IPS-20b (cell line): ENCODE measurements around the gene SLC44A5.
"Not testable (repeated sequence)": the region's sequence is repeated elsewhere in the genome, so short reads cannot be mapped to it uniquely, and the experiment has no call there.

Experiments used
- H3K27ac ChIP-seq: one replicate; pipeline ENCODE4 v1.5.1; 2013; ENCODE audit warnings: low read length
- H3K27me3 ChIP-seq: 2 replicates; pipeline ENCODE4 v1.6.1; 2013; ENCODE audit warnings: mild to moderate bottlenecking, low read length, inconsistent platforms; ENCODE audit not compliant: insufficient read depth
- H3K36me3 ChIP-seq: 2 replicates; pipeline ENCODE4 v1.6.1; 2013; ENCODE audit warnings: low read depth, mild to moderate bottlenecking, inconsistent platforms, low read length, moderate library complexity; ENCODE audit not compliant: insufficient read depth
- H3K4me1 ChIP-seq: 2 replicates; pipeline ENCODE4 v1.6.1; 2013; ENCODE audit warnings: mild to moderate bottlenecking, control low read depth, inconsistent platforms, low read length, moderate library complexity; ENCODE audit not compliant: insufficient read depth
- H3K4me3 ChIP-seq: 2 replicates; pipeline ENCODE4 v1.5.1; 2013; ENCODE audit warnings: mild to moderate bottlenecking, low read length, inconsistent platforms
- H3K9ac ChIP-seq: 2 replicates; pipeline ENCODE4 v1.6.1; 2013; ENCODE audit warnings: low read depth, mild to moderate bottlenecking, inconsistent platforms, low read length, moderate library complexity
- H3K9me3 ChIP-seq: 2 replicates; pipeline ENCODE4 v1.6.1; 2013; ENCODE audit warnings: mild to moderate bottlenecking, low read depth, low read length, inconsistent platforms; ENCODE audit not compliant: insufficient read depth

SLC44A5 gene

DNA sequence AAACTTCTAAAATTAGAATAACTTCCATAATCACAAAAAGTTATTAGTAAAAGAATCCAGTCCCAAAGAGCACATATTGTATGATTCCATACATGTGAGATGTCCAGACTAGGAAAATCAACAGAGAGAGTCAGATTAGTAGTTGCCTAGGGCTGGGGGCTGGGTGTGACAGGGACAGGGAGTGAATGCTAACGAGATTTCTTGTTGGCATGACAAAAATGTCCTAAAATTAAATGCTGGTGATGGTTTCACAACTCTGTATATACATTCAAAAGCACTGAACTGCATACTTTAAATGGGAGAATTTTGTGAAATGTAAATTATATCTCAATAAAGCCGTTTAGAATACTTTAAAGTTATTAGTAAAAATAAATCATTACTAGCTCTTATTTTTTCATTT, 92.2 kb downstream of the SLC44A5 start:
- Histone ChIP-seq H3K4me1 (no peaks in the 10 kb centered on the region; the same call in 1 of the 2 replicates), H3K9me3 (no peaks in the 10 kb centered on the region), H3K4me3 (no peak overlapping the region), H3K27ac (no peak overlapping the region), H3K36me3 (no peaks in the 10 kb centered on the region), H3K27me3 (no peaks in the 10 kb centered on the region), H3K9ac (no peak overlapping the region)

DNA sequence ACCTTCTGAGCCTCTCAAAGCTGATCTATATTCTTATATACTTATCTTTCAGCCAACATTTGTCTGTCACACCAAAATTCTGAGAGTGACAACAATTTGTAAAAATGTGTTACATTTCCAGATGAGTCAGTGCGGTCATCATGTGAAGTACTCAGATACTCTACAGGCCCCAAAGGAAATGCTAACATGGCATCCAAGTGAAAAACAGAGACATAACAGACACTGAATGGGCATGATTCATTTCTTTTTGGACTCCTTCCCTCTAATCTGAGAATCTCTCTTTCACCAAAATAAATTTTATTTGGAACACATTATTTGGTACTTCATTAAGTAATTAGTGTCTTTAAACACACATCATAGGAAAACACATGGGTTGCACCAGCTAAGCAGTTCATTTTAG, 96.6 kb downstream of the SLC44A5 start:
- Histone ChIP-seq H3K36me3 (no peaks in the 10 kb centered on the region), H3K9ac (no peak overlapping the region), H3K9me3 (no peaks in the 10 kb centered on the region), H3K27ac (no peak overlapping the region), H3K27me3 (no peaks in the 10 kb centered on the region), H3K4me1 (no peaks in the 10 kb centered on the region; the same call in 1 of the 2 replicates), H3K4me3 (no peak overlapping the region)

DNA sequence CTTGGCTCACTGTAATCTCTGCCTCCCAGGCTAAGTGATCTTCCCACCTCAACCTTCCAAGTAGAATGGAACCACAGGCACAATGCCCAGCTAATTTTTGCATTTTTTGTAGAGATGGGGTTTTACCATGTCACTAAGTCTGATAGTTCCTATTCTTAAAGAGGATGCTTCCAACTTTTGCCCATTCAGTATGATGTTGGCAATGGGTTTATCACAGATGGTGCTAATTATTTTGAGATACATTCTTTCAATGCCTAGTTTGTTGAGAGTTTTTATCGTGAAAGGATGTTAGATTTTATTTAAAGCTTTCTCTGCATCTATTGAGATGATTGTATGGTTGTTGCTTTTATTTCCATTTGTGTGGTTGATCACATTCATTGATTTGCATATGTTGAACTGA, 103.9 kb downstream of the SLC44A5 start:
- Histone ChIP-seq H3K27me3 (no peaks in the 10 kb centered on the region), H3K36me3 (no peaks in the 10 kb centered on the region), H3K4me1 (no peaks in the 10 kb centered on the region), H3K9me3 (no peaks in the 10 kb centered on the region), H3K27ac (no peak overlapping the region), H3K9ac (no peak overlapping the region), H3K4me3 (no peak overlapping the region)

DNA sequence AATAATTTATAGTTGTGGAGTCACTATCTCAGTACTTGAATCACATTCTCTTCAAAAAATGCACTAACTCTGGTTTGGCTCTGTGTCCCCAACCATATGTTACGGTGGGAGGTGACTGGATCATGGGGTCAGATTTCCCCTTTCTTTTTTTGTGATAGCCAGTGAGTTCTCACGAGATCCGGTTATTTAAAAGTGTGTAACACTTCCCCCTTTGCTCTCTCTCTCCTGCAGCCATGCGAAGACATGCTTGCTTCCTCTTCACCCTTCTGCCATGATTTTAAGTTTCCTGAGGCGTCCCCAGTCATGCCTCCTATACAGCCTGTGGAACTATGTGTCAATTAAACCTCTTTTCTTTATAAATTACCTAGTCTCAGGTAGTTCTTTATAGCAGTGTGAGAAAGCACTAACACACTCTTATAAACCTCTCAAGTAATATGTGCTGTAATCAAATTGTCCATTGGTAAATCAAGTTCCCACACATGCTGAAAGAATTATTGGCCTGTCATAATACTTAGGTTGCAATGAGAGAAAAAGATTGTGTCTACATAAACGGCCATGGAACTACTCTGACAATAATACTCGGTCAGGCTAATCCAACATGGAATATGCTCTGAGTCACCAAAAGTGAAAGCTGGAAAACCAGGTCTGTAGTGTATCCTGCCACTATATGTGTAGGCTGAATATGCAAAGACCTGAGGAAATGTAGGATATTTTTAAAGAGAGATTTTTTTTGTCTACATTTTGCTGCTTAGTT, 107.5 kb downstream of the SLC44A5 start:
- Histone ChIP-seq H3K4me3 (no peak overlapping the region), H3K36me3 (no peaks in the 10 kb centered on the region), H3K4me1 (no peaks in the 10 kb centered on the region), H3K9me3 (no peaks in the 10 kb centered on the region), H3K27me3 (no peaks in the 10 kb centered on the region), H3K9ac (no peak overlapping the region), H3K27ac (no peak overlapping the region)

DNA sequence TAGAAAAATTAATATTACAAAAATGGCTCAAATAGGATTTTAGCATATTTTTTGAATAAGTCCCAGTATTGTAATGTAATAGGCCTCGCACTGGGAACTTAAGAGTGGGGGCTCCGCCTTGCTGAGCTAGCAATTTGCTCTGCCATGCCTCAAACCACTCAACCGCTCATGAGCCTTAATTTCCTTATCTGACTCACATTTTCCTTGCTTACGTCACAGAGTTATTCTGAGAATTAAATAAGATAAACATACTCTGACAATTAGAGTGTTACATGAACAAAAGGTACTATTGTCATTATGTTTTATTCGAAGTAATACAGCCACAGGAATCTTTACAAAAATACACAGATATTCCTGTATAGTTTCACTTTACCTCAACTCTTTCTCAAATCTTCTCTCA, 108.1 kb downstream of the SLC44A5 start:
- no peaks in the 10 kb centered on the region for H3K9me3 ChIP-seq
- H3K36me3 ChIP-seq, result no peaks in the 10 kb centered on the region
- H3K4me3 ChIP-seq, result no peak overlapping the region
- no peaks in the 10 kb centered on the region for H3K27me3 ChIP-seq
- no peak overlapping the region for H3K9ac ChIP-seq
- H3K4me1 ChIP-seq, result no peaks in the 10 kb centered on the region
- no peak overlapping the region for H3K27ac ChIP-seq

DNA sequence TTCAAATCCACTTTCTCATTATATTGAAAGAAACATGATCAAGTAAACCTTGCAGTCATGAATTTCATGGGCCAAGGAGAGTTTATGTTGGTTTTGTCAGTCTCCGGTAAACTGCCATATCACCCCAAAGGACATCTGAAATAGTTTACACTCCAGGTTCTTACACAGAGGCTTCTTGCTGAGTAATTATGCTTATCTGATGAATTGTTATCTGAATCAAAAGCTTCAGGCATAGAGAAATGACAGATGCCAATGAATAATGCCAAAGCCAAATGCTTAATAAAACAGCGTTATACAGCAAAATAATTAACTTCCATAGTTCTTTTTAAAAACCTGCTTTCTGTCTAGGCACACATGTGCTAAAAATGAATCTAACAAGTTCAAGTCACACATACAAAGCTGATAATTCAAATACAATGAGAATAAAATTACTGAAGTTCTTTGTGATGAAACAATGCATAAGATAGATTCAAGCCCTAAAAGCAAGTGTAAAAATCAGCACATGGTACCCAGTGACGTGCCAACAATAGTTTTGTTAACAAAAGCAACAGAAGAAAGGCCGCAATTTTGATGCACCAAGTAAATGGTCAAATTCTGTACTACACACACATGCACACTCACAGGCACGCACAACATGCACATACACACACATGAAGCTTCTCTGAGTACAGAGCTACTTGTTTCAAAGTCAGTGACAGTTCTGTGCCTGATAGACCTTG, 109.2 kb downstream of the SLC44A5 start:
- Histone ChIP-seq H3K4me1 (no peaks in the 10 kb centered on the region), H3K27me3 (no peaks in the 10 kb centered on the region), H3K27ac (no peak overlapping the region), H3K9ac (no peak overlapping the region), H3K9me3 (no peaks in the 10 kb centered on the region), H3K4me3 (no peak overlapping the region), H3K36me3 (no peaks in the 10 kb centered on the region)

DNA sequence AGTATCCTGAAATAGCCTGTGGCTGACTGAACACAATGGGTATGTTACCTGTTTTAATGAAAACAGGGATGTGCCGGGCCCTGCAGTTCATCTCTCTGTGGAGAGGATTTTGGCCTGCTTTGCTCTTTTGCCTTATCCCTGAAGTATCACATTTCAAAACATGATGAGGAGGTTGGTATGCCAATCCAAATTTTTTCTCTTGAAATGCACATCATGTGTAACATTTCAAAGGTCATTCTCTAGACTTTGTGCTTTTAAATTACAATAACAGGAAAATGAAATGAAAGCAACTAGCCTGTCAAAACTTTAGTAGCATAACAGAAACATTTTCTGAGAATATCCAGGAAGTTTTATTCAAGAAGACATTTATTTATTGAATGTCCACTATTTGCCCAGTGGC, 118.9 kb downstream of the SLC44A5 start:
- H3K9me3 ChIP-seq, result peaks cover 3% of the 10 kb centered on the region; the same call in 1 of the 2 replicates
- no peaks in the 10 kb centered on the region for H3K27me3 ChIP-seq
- no peak overlapping the region for H3K9ac ChIP-seq
- H3K27ac ChIP-seq, result no peak overlapping the region
- H3K4me3 ChIP-seq, result no peak overlapping the region
- no peaks in the 10 kb centered on the region for H3K36me3 ChIP-seq
- no peaks in the 10 kb centered on the region for H3K4me1 ChIP-seq

DNA sequence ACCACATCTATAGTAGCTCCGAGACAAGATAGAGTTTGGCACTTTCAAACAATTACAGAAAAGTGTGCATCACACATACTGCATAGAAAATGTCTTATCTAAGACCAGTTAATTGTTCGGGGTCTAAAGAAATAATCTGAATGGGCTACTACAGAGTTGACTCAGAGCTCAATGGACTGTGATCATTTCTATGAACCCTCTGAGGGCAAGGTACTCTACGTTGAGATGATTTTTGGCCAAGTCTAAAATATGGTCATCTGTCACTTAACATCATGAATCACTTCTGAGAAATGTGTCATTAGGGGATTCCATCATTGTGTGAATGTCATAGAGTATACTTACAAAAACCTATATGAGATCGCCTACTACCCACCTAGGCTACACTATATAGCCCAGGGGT, 123.5 kb downstream of the SLC44A5 start:
- no peak overlapping the region for H3K9ac ChIP-seq
- H3K4me1 ChIP-seq, result no peaks in the 10 kb centered on the region
- no peaks in the 10 kb centered on the region for H3K27me3 ChIP-seq
- no peak overlapping the region for H3K27ac ChIP-seq
- no peak overlapping the region for H3K4me3 ChIP-seq
- H3K36me3 ChIP-seq, result no peaks in the 10 kb centered on the region
- peaks cover 16% of the 10 kb centered on the region for H3K9me3 ChIP-seq

DNA sequence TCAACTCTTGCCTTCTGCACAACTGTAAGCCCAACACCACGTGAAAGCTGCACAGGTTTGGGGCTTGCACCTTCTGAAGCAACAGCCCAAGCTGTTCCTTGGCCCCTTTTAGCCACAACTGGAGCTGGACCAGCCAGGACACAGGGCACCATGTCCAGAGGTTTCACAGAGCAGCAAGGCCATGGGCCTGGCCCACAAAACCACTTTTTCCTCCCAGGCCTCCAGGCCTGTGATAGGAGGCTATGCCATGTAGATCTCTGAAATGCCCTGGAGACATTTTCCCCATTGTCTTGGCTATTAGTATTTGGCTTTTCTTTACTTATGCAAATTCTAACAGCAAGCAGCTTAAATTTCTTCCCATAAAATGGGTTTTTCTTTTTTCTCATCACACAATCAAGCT, 126.1 kb downstream of the SLC44A5 start:
- H3K4me3 ChIP-seq, result no peak overlapping the region
- no peak overlapping the region for H3K27ac ChIP-seq
- H3K27me3 ChIP-seq, result no peaks in the 10 kb centered on the region
- no peaks in the 10 kb centered on the region for H3K36me3 ChIP-seq
- H3K9ac ChIP-seq, result no peak overlapping the region
- no peaks in the 10 kb centered on the region for H3K4me1 ChIP-seq
- H3K9me3 ChIP-seq, result peaks cover 16% of the 10 kb centered on the region

DNA sequence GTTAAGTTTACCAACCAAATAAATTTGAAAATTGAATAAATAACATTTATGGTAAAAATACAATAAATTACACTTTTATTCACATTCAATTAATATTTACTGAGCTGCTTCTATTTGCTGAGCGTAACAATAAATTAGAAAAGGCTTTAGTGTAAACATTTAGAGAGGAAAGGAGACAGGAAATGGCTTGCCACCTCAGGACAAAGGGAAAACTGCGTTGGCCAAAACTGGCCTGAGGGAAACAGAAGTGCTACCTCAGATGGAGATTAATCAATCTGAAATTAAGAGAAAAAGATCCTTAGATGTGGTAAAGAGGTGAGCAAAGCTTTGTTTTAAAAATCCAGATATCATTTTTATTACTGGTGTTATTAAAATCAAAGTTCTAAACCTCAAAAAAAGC, 128.0 kb downstream of the SLC44A5 start:
- no peaks in the 10 kb centered on the region for H3K4me1 ChIP-seq
- H3K4me3 ChIP-seq, result no peak overlapping the region
- no peak overlapping the region for H3K9ac ChIP-seq
- H3K27ac ChIP-seq, result no peak overlapping the region
- no peaks in the 10 kb centered on the region for H3K27me3 ChIP-seq
- H3K9me3 ChIP-seq, result peaks cover 16% of the 10 kb centered on the region
- no peaks in the 10 kb centered on the region for H3K36me3 ChIP-seq

DNA sequence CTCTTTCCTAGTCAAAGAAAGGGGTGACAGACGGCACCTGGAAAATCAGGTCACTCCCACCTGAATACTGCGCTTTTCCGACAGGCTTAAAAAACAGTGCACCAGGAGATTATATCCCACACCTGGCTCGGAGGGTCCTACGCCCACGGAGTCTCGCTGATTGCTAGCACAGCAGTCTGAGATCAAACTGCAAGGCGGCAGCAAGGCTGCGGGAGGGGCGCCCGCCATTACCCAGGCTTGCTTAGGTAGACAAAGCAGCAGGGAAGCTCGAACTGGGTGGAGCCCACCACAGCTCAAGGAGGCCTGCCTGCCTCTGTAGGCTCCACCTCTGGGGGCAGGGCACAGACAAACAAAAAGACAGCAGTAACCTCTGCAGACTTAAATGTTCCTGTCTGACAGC, 134.4 kb downstream of the SLC44A5 start:
- not testable (repeated sequence) for H3K9me3 ChIP-seq, H3K4me1 ChIP-seq, H3K27me3 ChIP-seq, H3K36me3 ChIP-seq, H3K27ac ChIP-seq, H3K4me3 ChIP-seq, H3K9ac ChIP-seq

DNA sequence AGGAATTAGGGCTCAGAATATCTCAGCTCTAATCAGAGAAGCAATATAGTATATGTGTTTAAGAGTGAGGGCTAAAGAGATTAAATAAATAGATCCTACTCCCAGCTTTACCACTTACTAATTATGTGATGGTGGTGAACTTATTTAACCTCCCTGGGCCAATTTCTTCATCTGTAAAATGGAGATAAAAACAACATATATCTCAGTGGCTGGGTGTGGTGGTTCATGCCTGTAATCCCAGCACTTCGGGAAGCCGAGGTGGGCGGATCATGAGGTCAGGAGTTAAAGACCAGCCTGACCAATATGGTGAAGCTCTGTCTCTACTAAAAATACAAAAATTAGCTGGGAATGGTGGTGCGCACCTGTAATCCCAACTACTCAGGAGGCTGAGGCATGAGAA, 135.2 kb downstream of the SLC44A5 start:
- Histone ChIP-seq H3K9me3 (no peaks in the 10 kb centered on the region), H3K36me3 (no peaks in the 10 kb centered on the region), H3K4me1 (no peaks in the 10 kb centered on the region), H3K9ac (no peak overlapping the region), H3K27me3 (no peaks in the 10 kb centered on the region), H3K4me3 (no peak overlapping the region), H3K27ac (no peak overlapping the region)
